NCI-H510A (cell line): ENCODE data around the gene MEIS2.

ENCODE experiments used
- DNase-seq: peaks from one replicate; lab custom pipeline; 2025; lab: John Stamatoyannopoulos, UW

MEIS2 gene

DNA sequence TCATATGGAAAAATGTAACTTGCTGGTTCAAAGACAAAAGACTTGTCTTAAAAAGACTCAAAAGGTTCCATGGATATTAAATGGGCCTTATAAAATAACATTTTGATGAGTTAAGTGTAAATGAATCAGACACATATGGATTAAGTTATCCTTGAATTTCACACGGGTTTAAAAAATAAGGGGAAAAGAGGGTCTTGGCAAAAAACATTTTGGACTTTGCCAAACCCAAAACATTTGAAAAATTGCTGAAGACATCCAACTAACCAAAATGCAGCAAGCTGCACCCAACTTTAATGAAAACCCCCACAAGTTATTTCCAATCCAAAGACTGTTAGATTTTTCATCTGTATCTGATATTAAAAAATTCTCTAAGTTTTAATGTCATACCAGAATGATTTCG is 200.7 kb downstream of the MEIS2 start:
- no peak for DNase-seq

DNA sequence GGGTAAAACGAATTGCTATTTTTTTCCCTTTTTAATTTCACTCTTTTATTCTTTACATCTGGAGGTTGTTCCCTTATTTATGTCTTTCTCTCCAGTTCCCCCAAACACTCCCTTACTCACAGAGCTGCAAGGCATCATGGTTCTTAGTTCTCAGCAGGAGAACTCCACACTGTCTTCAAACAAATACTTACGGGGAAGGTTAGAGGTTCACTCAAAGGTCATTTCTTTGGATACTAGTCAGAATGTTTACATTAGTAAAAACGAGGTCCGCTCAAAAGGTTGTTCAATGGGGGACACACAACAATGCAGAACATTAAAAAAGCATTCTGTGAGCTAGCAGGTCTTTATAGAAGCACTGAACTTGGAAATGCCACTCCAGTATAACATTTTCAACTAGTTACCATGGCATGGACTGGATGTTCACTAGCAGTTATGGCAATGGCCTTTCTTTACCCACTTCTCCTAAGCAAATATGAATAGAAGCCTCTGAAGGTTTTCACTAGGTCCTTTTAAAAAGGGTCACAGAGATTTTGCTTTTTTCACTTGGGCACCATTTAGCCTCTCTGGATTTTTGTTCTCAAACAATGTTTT is 201.7 kb downstream of the MEIS2 start:
- DNase-seq, result no peak

- no peak for DNase-seq
Measured at GRCh38 chr15:36897834-36898233, 202.5 kb downstream of the MEIS2 start.

GRCh38 chr15:36896949-36897348 is 203.4 kb downstream of the MEIS2 start:
- no peak for DNase-seq

GRCh38 chr15:36894075-36894474 is 206.3 kb downstream of the MEIS2 start:
- DNase-seq, result no peak

GRCh38 chr15:36893276-36893675 is 207.1 kb downstream of the MEIS2 start:
- DNase-seq, result no peak

DNA sequence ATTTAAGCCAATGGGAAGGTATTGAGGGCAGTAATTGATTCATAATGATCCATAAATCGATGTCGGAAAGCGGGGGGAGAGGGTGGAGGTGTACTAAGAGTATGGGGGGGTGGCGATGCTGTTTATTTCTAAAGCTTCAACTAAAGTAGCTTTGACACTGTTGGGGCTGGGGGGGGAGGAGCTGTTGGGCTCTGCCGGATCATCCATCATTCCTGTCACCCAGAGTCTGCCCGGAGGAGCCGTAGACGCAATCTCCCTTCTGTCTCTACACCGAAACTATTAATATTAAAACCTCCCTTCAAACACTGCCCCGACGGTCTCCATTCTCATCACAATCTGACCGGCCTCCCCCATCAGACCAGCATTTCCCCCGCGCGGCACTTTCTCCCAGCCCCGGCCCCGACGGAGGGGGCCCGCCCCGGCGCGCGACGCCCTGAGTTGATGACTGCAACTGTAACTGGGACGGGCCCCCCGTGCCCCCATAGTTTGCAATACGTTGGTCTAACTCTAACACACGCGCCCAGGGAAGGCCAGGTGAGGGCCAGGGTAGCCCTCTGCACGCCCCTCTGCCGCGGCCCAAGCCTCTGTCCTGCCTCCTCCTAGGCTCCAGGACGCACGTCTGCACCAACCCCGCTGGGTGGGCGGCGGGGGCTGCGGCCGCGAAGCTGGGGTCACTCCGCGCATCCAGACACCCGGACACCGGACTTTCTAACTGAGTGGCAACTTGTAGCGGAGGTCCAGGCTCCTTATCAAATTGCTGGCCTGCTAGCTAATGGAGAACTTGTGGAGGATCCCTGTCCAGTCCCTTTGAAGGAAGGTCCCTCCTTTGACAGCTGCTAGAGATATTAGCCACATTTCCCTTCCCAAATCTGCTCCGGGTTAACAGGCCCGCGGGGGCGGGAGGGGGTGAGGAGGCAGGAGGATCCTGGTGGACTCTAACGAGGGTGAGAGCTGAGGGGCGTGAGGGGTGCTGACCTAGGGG is 212.0 kb downstream of the MEIS2 start:
- DNase-seq, result no peak

DNA sequence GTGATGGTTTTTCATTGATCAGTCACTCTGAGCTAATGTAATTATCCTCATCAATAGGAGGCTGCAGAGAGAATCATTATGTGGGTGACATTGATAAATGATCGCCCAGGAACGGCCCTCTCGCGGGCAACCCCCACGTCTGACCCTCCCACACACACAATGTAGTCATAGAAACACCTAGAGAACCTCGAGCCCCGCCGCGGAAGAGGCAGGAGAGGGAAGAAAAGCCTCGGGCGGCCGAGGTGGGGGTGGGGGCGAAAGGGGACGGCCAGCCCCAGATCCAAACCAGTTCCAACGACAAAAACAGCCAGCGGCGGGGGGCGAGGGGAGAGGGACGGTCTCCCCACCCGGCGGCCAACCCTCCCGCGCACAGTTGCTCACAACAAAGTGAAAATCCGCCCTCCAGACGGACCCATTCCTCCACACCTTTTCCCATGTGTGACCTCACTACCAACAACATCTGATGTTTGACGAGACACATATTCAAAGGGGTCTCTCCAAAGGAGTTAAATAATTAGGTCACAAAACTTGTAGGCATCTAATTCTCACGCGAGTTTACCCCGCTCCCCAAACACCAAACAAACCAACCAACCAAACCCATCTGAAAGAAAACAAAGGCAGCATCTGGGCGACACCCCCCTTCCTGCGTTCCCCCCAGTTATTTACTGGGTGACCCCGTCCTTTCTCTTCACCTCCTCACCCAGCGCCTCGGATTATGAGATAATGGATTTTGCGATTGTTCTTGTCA is 213.0 kb downstream of the MEIS2 start:
- no peak for DNase-seq

GRCh38 chr15:36886701-36887100 is 213.6 kb downstream of the MEIS2 start:
- no peak for DNase-seq

GRCh38 chr15:36886191-36886590 is 214.2 kb downstream of the MEIS2 start:
- no peak for DNase-seq

GRCh38 chr15:36885771-36886170 is 214.6 kb downstream of the MEIS2 start:
- DNase-seq, result no peak

GRCh38 chr15:36884936-36885635 is 215.3 kb downstream of the MEIS2 start:
- no peak for DNase-seq

GRCh38 chr15:36884518-36884875 is 215.9 kb downstream of the MEIS2 start:
- DNase-seq, result no peak

DNA sequence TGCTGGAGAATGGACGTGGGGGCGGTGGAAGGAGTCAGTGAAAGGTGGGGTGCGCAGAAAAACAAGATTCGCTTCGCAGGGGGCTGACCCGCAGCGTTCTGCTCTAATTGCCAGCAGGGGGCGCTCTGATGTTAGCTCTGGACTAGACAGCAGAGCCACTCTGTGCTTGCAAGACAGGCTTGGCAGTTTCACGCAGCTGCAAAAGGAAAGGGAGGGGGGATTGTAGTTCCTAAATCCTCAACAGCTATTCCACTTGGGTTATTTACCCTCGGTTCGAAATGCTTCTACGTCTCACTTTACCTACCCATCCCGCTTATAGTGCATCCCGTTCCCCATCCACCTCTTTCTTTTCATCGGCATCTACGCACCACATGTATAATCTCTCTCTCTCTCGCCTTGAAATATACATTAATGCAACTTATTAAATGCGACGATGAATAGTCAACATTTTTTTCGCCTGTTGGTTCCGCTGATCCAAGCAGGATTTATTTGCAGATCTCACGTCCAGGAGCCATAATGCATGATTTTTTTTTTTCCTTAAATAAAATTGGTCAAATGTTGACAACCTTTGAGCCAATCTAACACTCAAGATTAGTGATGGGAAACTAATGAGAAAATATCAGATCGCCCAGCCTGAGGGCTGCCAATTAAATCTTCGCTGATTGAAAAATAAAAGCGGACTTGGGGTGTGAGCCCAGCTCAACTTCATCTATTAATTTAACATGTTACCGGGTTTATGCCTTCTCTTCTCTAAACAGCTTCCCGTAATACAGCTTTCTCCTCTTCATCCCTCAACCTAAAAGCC is 216.4 kb downstream of the MEIS2 start:
- peak; percentile 53 for DNase-seq

DNA sequence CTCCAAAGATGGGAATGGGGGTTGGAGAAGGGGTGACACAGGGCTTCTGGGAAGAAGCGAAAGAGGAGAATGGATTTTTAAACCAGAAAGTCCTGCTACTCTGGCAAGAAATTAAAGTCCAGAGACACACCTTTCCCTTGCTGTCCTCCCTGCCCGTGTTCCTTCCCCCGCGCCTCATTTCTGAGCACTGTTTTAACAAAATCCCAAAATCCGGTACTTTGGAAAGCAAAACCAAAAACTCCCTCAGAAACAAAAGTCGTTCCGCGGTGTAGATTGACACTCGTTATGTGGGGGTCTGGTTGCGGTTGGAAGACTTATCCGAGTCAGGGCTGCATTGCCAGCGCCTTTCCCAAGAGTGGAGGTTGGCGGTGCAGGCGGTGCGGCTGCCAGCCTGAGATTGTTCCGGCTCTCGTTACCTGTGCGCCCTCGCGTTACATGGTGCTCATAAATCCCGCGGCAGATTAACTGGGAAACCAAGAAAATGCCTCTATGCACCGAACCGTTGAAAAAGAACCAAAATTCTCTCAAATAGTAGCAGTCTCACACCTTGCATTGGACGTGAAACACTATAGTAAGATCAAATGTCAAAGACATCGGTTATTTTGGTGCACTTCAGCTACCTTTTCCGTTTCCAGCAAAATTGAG is 217.7 kb downstream of the MEIS2 start:
- DNase-seq, result no peak

DNA sequence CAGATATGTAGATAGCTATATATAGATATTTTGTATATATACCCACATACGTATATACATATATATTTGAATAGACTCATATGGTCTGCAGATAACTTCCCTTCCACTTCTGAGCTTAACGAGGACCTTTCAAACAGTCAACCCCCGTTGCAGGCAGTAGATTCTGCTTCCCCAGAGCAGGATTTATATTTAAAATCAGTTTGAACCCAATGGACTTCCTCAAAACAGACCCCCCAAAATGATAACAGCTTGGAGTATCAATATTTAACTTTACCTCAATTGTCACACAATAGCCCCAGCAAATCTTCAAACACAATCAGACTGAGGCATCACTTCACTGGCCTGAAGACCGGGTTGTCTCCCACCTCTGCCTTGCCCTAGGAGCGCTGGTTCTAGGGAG is 218.3 kb downstream of the MEIS2 start:
- no peak for DNase-seq

DNA sequence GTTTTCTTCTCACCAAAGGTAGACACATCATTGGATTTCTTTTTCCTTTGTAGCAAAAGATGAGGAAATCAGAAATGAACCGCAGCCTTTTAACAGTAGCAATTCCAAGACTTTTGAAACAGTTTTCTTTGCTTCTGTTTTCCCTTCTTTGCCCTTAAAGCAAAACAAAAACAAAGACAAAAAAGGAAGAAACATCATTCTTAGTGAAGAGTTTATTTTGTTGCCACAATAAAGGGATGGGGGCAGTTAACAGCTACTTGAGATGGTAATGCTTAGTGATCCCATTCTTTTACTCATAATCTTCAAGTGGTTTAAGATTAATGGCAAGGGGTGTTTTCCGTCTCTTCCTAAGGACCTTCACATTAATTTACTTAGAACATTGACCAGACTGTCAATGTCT is 218.8 kb downstream of the MEIS2 start:
- no peak for DNase-seq

DNA sequence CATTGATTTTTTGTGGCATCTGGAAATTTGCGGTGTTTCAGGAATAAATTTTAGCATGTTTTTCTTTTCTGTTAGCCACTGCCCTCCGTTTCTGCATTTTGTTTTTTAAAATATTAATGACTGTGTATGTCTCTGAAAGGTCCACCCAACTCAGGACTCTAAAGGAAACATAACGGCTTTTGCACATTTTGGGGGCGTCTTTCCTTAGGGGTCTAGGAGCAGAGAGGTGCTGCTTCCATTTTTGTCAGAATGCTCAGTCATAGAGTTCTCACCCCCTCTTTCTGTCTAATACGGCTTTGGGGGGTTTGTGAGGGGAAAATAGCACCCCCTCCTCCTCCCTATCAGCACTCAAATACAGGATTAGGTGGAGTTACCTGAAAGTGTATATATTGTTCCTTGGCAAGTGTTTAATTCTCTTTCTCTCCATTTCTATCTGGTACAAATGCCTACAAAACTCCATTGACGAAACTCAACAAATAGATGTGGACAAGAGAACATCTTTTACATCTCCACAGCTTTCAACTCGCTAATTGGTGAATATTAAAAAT is 219.4 kb downstream of the MEIS2 start:
- DNase-seq, result no peak

DNA sequence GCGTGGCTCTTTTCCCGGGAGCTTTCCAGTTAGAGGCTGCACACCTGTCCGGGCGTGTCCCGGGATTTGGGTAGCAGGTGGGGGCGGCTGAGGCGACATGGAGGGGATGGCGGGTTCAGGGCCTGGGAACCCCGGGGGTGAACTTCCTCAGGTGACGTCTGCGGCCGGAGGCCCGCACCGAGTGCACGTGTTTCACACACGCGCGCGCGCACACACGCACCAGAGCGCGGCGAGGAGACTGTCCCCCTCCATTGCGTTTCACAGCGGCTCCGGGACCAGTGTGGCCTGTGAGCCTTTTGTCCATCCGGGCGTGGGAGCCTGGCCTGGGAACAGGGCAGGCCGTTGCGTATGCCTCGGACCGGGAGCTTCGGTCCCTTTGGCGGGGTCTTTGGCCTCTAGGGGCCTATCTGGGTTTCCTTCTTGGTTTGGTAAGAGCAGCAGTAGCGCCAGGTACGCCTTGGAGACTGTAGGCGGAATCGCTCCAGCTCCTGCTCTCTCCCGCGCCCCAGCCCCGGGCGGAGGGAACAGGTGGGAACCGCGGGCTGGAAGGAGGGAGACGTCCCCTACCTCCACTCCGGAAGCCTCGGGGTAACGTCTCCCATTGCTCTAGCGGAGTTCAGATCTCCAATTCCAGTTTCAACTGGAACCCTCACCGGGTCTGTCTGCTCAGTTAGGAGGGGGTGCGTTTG is 220.0 kb downstream of the MEIS2 start:
- DNase-seq, result no peak
